Nephron (organoid): Measurements from ENCODE around the gene ST6GALNAC3.

ENCODE experiments used
- H3K27ac Mint-ChIP-seq, 3 experiments: 2 replicates each; pipeline ENCODE4 v1.8.0; 2020; ENCODE audit warnings: mixed read lengths in 3 of 3, mild to moderate bottlenecking in 2 of 3, moderate library complexity in 1 of 3
- H3K27me3 Mint-ChIP-seq: 2 replicates; pipeline ENCODE4 v1.8.0; 2021; ENCODE audit warnings: low read depth, mild to moderate bottlenecking, moderate library complexity, mixed read lengths
- H3K36me3 Mint-ChIP-seq: 2 replicates; pipeline ENCODE4 v1.8.0; 2020; ENCODE audit warnings: low read depth, mixed read lengths
- H3K4me1 Mint-ChIP-seq: 2 replicates; pipeline ENCODE4 v1.8.0; 2020; ENCODE audit warnings: mixed read lengths
- H3K4me3 Mint-ChIP-seq, 3 experiments: 2 replicates each; pipeline ENCODE4 v1.8.0; 2020; ENCODE audit warnings: mild to moderate bottlenecking in 3 of 3, mixed read lengths in 3 of 3, moderate library complexity in 2 of 3
- H3K9me3 Mint-ChIP-seq: 2 replicates; pipeline ENCODE4 v1.8.0; 2020; ENCODE audit warnings: mixed read lengths
- TF ChIP-seq, protein P1 (sequence below), 3 experiments: fragments of 200-600 bp; sonication (generic); IDR thresholded peaks; one replicate each; pipeline ENCODE4 v1.5.0; 2021; ENCODE audit warnings: antibody characterized with exemption in 3 of 3; ENCODE audit not compliant: unreplicated experiment in 3 of 3

ST6GALNAC3 gene

GRCh38 chr1:76443217-76443616, 368.7 kb downstream of the ST6GALNAC3 start:
- H3K27ac Mint-ChIP-seq = no peak overlapping the region
- H3K36me3 Mint-ChIP-seq = peaks cover 21% of the 10 kb centered on the region
- TF ChIP-seq, protein P1, sequence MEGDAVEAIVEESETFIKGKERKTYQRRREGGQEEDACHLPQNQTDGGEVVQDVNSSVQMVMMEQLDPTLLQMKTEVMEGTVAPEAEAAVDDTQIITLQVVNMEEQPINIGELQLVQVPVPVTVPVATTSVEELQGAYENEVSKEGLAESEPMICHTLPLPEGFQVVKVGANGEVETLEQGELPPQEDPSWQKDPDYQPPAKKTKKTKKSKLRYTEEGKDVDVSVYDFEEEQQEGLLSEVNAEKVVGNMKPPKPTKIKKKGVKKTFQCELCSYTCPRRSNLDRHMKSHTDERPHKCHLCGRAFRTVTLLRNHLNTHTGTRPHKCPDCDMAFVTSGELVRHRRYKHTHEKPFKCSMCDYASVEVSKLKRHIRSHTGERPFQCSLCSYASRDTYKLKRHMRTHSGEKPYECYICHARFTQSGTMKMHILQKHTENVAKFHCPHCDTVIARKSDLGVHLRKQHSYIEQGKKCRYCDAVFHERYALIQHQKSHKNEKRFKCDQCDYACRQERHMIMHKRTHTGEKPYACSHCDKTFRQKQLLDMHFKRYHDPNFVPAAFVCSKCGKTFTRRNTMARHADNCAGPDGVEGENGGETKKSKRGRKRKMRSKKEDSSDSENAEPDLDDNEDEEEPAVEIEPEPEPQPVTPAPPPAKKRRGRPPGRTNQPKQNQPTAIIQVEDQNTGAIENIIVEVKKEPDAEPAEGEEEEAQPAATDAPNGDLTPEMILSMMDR (IDR thresholded peaks at IDR 0.05; ENCODE audit: unreplicated experiment in 3 of 3) = no peak
- peaks cover 5% of the 10 kb centered on the region for H3K4me1 Mint-ChIP-seq
- no peak overlapping the region for H3K4me3 Mint-ChIP-seq
- H3K27me3 Mint-ChIP-seq = no peaks in the 10 kb centered on the region
- H3K9me3 Mint-ChIP-seq = peaks cover 12% of the 10 kb centered on the region

DNA sequence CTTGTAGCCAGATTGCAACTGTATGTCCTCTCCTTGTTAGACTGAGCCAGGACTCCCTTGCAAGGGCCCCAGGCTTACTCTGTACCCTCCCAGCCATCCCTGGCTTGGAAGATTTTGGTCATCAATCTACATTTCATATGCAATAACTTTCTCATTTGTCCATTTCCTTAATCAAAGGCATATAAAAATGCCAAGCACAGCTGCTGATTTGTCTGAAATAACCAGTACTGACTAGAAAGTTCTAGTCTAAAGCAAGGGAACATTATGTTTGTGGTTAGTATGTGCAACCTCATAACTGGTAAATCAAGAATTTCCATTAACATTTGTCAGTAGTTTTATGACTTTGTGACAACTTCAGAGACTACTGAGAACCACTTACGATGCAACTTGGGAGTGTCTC, 370.2 kb downstream of the ST6GALNAC3 start:
- TF ChIP-seq, protein P1 (IDR thresholded peaks at IDR 0.05; ENCODE audit: unreplicated experiment in 3 of 3) = no peak
- Mint-ChIP-seq H3K9me3 (peaks cover 17% of the 10 kb centered on the region), H3K4me3 (no peak overlapping the region)

GRCh38 chr1:76450229-76450628, 375.7 kb downstream of the ST6GALNAC3 start:
- TF ChIP-seq, protein P1 (IDR thresholded peaks at IDR 0.05; ENCODE audit: unreplicated experiment in 3 of 3) = no peak
- Mint-ChIP-seq H3K4me1 (no peaks in the 10 kb centered on the region), H3K36me3 (peaks cover 65% of the 10 kb centered on the region), H3K27me3 (no peaks in the 10 kb centered on the region), H3K9me3 (peaks cover 62% of the 10 kb centered on the region), H3K4me3 (no peak overlapping the region), H3K27ac (no peak overlapping the region)

More for the DNA sequence above, 370.2 kb downstream of the ST6GALNAC3 start:
- H3K27me3 Mint-ChIP-seq = no peaks in the 10 kb centered on the region
- peaks cover 5% of the 10 kb centered on the region for H3K4me1 Mint-ChIP-seq
- peak overlapping the region; percentile 23 to 70 (median 56) for H3K27ac Mint-ChIP-seq
- H3K36me3 Mint-ChIP-seq = peaks cover 21% of the 10 kb centered on the region

DNA sequence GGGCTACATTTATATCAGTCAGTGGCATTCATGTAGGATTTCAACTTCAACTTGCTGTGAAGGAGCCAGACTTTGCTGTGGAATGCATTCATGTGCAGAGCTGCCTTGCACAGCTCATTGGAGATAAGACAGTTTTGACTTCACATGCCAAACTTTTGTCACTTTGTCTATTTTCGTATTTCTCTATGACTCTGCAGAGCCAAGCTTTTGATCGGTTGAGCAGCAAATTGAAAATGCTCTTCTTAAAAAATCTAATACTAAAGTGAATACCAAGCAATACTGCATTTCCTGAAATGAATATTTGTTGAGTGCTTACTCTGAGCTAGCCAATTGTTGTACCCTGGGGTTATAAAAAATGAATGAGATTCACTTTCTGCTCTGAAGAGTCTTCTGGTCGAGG, 388.7 kb downstream of the ST6GALNAC3 start:
- Mint-ChIP-seq H3K4me3 (no peak overlapping the region), H3K9me3 (peaks cover 6% of the 10 kb centered on the region), H3K36me3 (no peaks in the 10 kb centered on the region), H3K4me1 (peaks cover 25% of the 10 kb centered on the region), H3K27me3 (no peaks in the 10 kb centered on the region), H3K27ac (no peak overlapping the region)
- TF ChIP-seq, protein P1 (IDR thresholded peaks at IDR 0.05; ENCODE audit: unreplicated experiment in 3 of 3) = no peak

GRCh38 chr1:76463849-76464248, 389.3 kb downstream of the ST6GALNAC3 start:
- Mint-ChIP-seq H3K4me3 (no peak overlapping the region), H3K27me3 (no peaks in the 10 kb centered on the region), H3K27ac (no peak overlapping the region), H3K36me3 (no peaks in the 10 kb centered on the region), H3K9me3 (peaks cover 6% of the 10 kb centered on the region), H3K4me1 (peaks cover 25% of the 10 kb centered on the region)
- TF ChIP-seq, protein P1 (IDR thresholded peaks at IDR 0.05; ENCODE audit: unreplicated experiment in 3 of 3) = no peak

DNA sequence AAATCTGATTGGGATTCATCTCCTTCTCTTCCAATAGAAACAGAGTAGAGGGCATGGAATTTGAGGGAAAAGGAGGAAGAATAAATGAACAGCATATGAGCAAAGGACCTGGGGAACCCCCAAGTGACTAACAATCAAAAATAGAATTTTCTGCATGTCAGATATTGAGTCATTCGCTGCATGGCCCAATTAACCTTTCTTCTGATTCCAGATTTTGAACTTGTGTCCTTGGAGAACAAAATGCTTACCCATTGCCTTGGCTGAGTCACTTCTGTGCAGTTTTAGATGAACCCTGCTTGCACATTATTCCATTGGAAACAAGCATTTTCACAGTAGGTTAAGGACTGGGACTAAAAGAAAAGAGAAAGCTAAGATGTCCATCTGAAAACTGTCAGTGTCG, 390.5 kb downstream of the ST6GALNAC3 start:
- no peaks in the 10 kb centered on the region for H3K27me3 Mint-ChIP-seq
- H3K9me3 Mint-ChIP-seq = no peaks in the 10 kb centered on the region

More for the DNA sequence above, 390.5 kb downstream of the ST6GALNAC3 start:
- H3K36me3 Mint-ChIP-seq = no peaks in the 10 kb centered on the region
- TF ChIP-seq, protein P1 (IDR thresholded peaks at IDR 0.05; ENCODE audit: unreplicated experiment in 3 of 3) = no peak
- H3K27ac Mint-ChIP-seq = peak overlapping the region in 1 of 3 experiments; percentile 75
- peaks cover 25% of the 10 kb centered on the region for H3K4me1 Mint-ChIP-seq
- no peak overlapping the region for H3K4me3 Mint-ChIP-seq
